ENCODE results near the gene MRGPRF.

GRCh38 chr11:68983801-68984200, 29.2 kb downstream of the MRGPRF start:
- TF ChIP-seq CTCF (IDR thresholded peaks at IDR 0.05 in 8 of 11, conservative IDR thresholded peaks at IDR 0.05 in 3 of 11) (no peak), POLR2AphosphoS5 (IDR thresholded peaks at IDR 0.05) (no peak), POLR2A (IDR thresholded peaks at IDR 0.05) (no peak)

All from spleen (tissue), 7 donors.